ENCODE results near the gene BCOR. TPM values are rescaled to one million over a fixed set of nuclear protein-coding genes. Genes with fewer than 3 reads are reported as not detected.

BCOR gene
- total RNA-seq, 4 donors from 2014 or later, result 12.0 to 20.1 (median 17.4) TPM

- intact Hi-C loops (cut with DNase I), result no loop called here
- no peaks in the 10 kb centered on the region for H3K9me3 ChIP-seq
- H3K4me3 ChIP-seq, result no peak overlapping the region
- no peak for DNase-seq
- no peaks in the 10 kb centered on the region for H3K36me3 ChIP-seq
- no peaks in the 10 kb centered on the region for H3K27me3 ChIP-seq
- no peaks in the 10 kb centered on the region for H3K4me1 ChIP-seq
- TF ChIP-seq POLR2A (IDR thresholded peaks at IDR 0.05) (no peak), CTCF (IDR thresholded peaks at IDR 0.05) (no peak)
- no peak overlapping the region for H3K27ac ChIP-seq
- 69 to 78% methylated on average over 1 to 3 of the region's 3 CpGs for WGBS, 2 donors
Observed at GRCh38 chrX:40030205-40030604, 67.6 kb downstream of the BCOR start.

GRCh38 chrX:40022421-40022820 is 75.3 kb downstream of the BCOR start:
- intact Hi-C loops (cut with DNase I), result no loop called here
- no peak overlapping the region for H3K4me3 ChIP-seq
- H3K9me3 ChIP-seq, result no peaks in the 10 kb centered on the region
- H3K36me3 ChIP-seq, result no peaks in the 10 kb centered on the region
- DNase-seq, result no peak
- H3K27ac ChIP-seq, result no peak overlapping the region
- no peak for TF ChIP-seq CTCF (IDR thresholded peaks at IDR 0.05)
- TF ChIP-seq POLR2A (IDR thresholded peaks at IDR 0.05), result no peak
- H3K27me3 ChIP-seq, result no peaks in the 10 kb centered on the region
- 57 to 64% methylated on average over 3 of the region's 3 CpGs for WGBS, 2 donors
- H3K4me1 ChIP-seq, result no peaks in the 10 kb centered on the region

- intact Hi-C loops (cut with DNase I), result no loop called here
- no peak for DNase-seq
- Histone ChIP-seq H3K4me1 (no peaks in the 10 kb centered on the region), H3K36me3 (no peaks in the 10 kb centered on the region), H3K27ac (no peak overlapping the region), H3K27me3 (no peaks in the 10 kb centered on the region), H3K9me3 (no peaks in the 10 kb centered on the region), H3K4me3 (no peak overlapping the region)
- TF ChIP-seq CTCF (IDR thresholded peaks at IDR 0.05) (no peak), POLR2A (IDR thresholded peaks at IDR 0.05) (no peak)
- 61 to 68% methylated on average over 2 of the region's 2 CpGs for WGBS, 2 donors
Observed at GRCh38 chrX:40021647-40022046, 76.1 kb downstream of the BCOR start.

GRCh38 chrX:40019541-40019940 is 78.2 kb downstream of the BCOR start:
- TF ChIP-seq POLR2A (IDR thresholded peaks at IDR 0.05) (no peak), CTCF (IDR thresholded peaks at IDR 0.05) (no peak)
- H3K36me3 ChIP-seq, result no peaks in the 10 kb centered on the region
- no peak overlapping the region for H3K27ac ChIP-seq
- intact Hi-C loops (cut with DNase I), result no loop called here
- no peak overlapping the region for H3K4me3 ChIP-seq
- WGBS, 2 donors, result 78 to 81% methylated on average over 4 of the region's 4 CpGs
- no peaks in the 10 kb centered on the region for H3K4me1 ChIP-seq
- DNase-seq, result no peak
- peaks cover 0 to 4% (median 0%) of the 10 kb centered on the region in 3 donors for H3K9me3 ChIP-seq
- no peaks in the 10 kb centered on the region for H3K27me3 ChIP-seq

GRCh38 chrX:40018041-40018440 is 79.7 kb downstream of the BCOR start:
- H3K4me1 ChIP-seq, result peaks cover 0 to 9% (median 7%) of the 10 kb centered on the region in 3 donors
- no peaks in the 10 kb centered on the region for H3K27me3 ChIP-seq
- H3K9me3 ChIP-seq, result peaks cover 0 to 4% (median 0%) of the 10 kb centered on the region in 3 donors
- H3K4me3 ChIP-seq, result no peak overlapping the region
- no peak for TF ChIP-seq POLR2A (IDR thresholded peaks at IDR 0.05)
- TF ChIP-seq CTCF (IDR thresholded peaks at IDR 0.05), result no peak
- DNase-seq, result no peak
- no peak overlapping the region for H3K27ac ChIP-seq
- H3K36me3 ChIP-seq, result no peaks in the 10 kb centered on the region
- WGBS, 2 donors, result 74 to 78% methylated on average over 5 of the region's 5 CpGs
- intact Hi-C loops (cut with DNase I), result no loop called here
